RPMI7951 (cell line): Measurements from ENCODE around the gene HSPG2. TPM values are rescaled to one million over a fixed set of nuclear protein-coding genes. Genes with fewer than 3 reads are reported as not detected.
"Not testable (repeated sequence)": the region's sequence is repeated elsewhere in the genome, so short reads cannot be mapped to it uniquely, and the experiment has no call there.

Source experiments
- DNase-seq: peaks from one replicate; pipeline ENCODE4 v3.0.0-alpha.2; 2012; ENCODE audit warnings: low read depth
- total RNA-seq: library from RNA; depleted of rRNA; stranded (reverse); fragments of >200 nt; shearing (Covaris generic); gene quantifications from 2 replicates; pipeline ENCODE4 v1.2.3, GENCODE V29; 2014; rRNA removed

HSPG2 gene
- 9.7 and 12.4 TPM in 2 replicates for total RNA-seq

GRCh38 chr1:21937034-21937371 lies at the start of gene HSPG2:
Gene HSPG2, minus strand, starts transcription at chr1:21937310. Its CDS starts 93 bp downstream, at chr1:21937217.
- no peak for DNase-seq

DNA sequence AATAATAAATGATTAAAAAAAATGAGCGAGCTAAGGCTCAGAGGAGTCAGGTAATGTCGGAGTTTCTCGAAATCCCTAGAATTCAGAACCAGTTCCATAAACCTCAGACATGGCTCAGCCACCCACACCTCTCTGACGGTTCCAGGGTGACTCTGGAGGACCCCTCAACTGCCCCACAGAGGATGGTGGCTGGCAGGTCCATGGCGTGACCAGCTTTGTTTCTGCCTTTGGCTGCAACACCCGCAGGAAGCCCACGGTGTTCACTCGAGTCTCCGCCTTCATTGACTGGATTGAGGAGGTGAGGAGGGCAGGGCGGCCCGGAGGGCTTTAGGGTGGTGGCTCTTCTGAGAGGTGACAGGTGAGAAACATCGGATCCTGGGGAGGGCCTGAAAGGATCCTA lies 49.3 kb upstream of the HSPG2 start:
- not testable (repeated sequence) for DNase-seq

GRCh38 chr1:21985893-21986292 lies 48.8 kb upstream of the HSPG2 start:
- DNase-seq: not testable (repeated sequence)

GRCh38 chr1:21983539-21983938 lies 46.4 kb upstream of the HSPG2 start:
- not testable (repeated sequence) for DNase-seq

DNA sequence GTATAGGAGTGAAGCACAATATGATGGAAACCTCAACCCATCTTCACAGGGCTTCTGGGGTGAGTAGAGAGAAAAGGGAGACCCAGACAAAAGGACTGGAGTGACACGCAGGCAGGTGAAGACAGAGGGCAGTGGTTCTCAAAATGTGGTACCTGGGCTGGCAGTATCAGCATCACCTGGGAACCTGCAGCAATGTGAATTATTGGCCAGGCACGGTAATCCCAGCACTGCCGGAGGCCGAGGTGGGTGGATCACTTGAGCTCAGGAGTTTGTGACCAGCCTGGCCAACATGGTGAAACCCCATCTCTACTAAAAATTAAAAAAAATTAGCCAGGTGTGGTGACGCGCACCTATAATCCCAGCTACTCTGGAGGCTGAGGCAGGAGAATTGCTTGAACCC lies 45.0 kb upstream of the HSPG2 start:
- not testable (repeated sequence) for DNase-seq

- DNase-seq: not testable (repeated sequence)
Measured at GRCh38 chr1:21981253-21981652, 44.1 kb upstream of the HSPG2 start.

GRCh38 chr1:21980515-21981220 lies 43.6 kb upstream of the HSPG2 start:
- DNase-seq: peak; percentile 14

DNA sequence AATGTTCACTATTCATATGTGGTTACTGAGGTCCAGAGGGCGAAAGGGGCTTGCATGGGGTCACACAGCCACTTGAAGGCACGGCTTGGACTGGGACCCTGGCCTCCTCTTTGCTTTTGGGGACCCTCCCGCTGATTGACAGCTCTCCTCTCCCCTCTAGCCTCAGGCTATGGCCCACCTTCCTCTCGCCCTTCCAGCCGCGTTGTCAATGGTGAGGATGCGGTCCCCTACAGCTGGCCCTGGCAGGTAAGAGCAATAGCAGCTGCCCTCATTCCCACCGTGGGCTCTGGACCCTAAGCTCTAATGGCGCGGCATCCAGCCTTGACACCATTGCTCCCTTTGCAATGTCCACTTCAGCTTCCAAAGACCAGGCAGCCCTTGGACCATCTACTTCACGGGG lies 41.1 kb upstream of the HSPG2 start:
- DNase-seq: not testable (repeated sequence)

DNA sequence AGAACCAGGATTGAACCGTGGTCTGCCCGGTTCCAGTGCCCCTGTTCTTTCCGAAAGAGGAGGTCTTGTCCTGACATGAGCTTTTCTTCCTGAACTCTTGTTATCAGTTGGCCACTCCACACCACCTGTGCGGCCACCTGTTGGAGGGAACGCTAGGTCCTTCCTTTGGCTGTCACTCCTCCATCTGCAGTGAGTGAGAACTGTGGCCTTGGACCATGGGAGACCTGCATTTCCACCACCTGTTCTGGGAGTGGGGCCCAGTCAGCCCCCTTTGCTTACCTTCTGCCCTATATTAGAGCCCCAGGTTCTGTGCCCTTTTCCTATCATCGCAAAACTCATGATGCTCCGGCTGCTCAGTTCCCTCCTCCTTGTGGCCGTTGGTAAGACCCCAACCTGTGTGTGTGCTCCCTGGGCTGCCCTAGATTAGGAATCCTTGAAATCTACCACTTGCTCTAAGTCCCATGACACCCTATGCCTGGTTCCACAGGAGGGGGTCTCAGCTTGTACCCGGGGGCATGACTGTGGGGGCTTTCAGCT lies 39.7 kb upstream of the HSPG2 start, which contains the start of gene CELA3B:
Gene CELA3B, plus strand, starts transcription at position 320 of the 537 bp plus-strand sequence. Its CDS starts 18 bp downstream, at position 338.
- DNase-seq: not testable (repeated sequence)

- not testable (repeated sequence) for DNase-seq
Measured at GRCh38 chr1:21975296-21975695, 38.2 kb upstream of the HSPG2 start.

DNA sequence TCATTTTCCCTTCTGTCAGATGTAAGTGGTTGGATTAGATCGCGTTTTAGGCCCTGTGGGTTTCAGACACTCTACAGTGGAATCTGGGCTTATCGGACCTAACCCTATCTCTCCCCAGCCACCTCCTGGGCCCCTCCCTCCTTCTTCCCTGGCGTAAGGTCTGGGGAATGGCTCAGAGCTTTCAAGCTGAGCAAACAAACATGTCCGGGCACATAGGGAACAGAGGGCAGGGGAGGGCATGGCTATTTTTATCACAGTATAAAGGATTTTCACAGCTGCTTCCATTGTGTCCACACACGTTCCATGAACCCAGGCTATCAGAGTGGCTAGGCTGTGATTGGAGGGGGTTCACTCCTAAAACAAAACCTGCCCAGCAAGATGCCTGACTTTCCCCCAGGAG lies 37.6 kb upstream of the HSPG2 start:
- not testable (repeated sequence) for DNase-seq

DNA sequence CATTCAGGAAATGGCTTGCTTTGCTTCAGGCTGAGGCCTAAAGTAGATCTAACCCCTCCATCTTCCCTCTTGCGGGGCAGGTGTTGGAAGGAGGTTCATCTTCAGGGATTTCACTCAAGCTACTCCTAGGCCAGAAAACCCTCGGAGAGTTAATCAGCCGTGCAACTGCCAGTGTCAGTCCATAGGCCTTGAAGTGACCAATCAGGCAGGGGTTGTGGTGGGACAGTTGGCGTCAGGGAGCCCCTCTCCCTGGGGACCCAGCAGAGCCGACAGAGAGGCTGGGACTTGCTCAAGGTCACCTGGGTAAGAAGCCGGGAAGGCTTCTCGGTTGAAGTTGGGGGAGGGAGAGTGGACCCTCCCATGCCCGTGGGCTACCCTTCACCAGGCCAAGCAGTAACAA lies 36.8 kb upstream of the HSPG2 start:
- DNase-seq: not testable (repeated sequence)

DNA sequence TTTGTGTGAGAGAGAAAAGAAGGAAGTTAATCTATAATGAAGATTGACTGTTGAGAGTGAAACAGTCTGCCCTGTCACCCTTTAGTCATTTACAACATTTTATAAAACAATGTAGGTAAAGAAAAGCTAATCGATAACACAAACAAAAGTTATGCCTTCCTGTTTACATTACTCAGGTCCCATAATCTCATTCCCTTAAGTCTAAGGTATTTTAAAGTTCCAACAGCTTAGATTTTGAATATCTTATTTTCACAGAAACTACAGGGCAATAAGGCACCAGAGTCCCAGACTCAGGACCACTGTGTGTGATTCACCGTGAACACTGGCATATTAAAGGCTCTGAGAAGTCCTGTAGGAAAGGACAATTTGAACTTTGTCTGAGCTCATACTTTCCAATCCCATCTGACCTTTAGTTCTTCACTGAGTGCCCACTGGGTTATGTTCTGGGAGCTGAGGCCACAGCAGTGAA lies 35.9 kb upstream of the HSPG2 start:
- DNase-seq: not testable (repeated sequence)

DNA sequence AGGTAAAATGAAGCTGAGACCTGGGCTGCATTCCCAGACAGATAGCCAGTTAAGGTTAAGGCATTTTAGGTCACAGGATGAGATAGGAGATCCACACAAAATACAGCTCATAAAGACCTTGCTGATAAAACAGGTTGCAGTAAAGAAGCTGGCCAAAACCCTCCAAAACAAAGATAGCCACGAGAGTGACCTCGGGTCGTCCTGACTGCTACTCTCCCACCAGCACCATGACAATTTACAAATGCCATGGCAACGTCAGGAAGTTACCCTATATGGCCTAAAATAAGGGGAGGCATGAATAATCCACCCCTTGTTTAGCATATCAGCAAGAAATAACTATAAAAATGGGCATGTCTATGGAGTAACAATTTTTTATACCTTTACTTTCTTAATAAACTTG lies 33.4 kb upstream of the HSPG2 start:
- not testable (repeated sequence) for DNase-seq

DNA sequence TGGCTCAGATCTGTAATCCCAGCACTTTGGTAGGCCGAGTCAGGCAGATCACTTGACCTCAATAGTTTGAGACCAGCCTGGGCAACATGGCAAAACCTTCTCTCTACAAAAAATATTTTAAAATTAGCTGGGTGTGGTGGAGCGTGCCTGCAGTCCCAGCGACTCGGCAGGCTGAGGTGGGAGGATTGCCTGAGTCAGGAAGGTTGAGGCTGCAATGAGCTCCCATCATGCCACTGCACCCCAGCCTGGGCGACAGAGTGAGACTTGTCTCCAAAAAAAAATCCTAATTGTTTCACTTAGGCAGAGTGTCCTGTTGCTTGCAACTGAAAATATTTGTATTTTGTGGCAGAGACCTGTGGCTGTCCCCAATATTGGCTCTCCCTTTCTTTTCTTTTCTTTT lies 32.0 kb upstream of the HSPG2 start:
- not testable (repeated sequence) for DNase-seq

GRCh38 chr1:21967216-21967615 lies 30.1 kb upstream of the HSPG2 start:
- DNase-seq: not testable (repeated sequence)

- peak; percentile 47 for DNase-seq
Measured at GRCh38 chr1:21966247-21967000, 29.3 kb upstream of the HSPG2 start.

- DNase-seq: peak; percentile 66
Measured at GRCh38 chr1:21963477-21964217, 26.5 kb upstream of the HSPG2 start.

DNA sequence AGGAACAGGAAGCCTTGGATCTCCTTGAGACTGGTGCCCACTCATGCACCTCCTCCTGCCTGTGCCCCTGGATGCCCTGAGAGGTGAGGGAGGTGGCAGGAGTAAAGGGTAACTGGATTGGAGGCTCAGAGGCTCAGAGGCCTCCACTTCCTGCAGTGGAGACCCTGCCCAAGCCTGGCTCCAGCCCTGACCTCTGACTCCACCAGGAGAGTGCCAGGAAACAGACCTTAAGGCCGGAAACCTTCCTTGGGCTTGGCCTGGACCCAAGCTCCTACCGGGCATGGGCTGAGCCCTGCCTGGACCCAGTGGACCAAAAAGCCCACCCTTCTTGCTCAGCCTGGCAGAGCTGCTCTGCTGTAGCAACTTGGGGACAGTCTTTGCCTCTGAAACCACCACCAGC lies 24.7 kb upstream of the HSPG2 start:
- DNase-seq: no peak

- DNase-seq: no peak
Measured at GRCh38 chr1:21961337-21961736, 24.2 kb upstream of the HSPG2 start.

DNA sequence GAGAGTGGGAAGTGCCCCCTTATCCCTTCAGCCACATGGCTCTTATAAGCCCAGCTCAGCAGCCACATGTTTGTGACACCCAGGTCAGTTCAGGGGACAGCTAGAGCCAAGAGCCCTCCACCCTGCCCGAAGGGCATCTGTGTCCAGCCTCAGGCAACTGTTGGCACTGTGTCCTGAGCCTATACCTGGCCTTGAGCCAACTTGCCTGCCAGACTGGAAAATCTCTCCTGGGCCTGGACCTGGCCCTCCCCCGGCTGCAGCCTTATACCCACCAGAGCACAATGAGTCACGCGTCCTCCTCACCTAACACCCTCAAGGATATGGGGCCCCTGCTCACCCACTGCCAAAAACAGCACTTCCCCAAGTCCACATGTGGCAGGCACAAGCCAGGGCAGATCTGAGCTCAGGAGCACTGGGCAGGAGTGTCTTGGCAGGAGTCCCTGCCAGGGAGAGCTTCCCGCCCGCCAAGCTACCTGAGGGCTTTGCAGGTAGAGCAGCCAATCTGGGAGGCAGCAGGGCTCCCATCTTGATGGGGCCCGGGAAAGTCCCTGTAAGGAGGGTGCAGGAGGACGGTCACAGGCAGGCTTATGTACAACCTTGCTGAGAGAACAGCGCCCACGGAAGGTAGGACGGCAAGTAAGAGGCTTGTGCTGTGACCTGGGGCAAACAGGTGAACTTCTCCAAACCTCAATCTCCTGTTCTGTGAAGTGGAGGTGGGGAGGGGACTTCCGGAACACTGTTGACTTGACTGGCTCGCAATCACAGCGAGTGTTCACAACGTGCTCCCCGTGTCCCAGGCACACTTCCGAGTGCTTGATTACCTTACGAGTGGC lies 19.8 kb upstream of the HSPG2 start:
- DNase-seq: peak; percentile 63
